Measurements from ENCODE around the gene FGF12. TPM values are rescaled to one million over a fixed set of nuclear protein-coding genes. Genes with fewer than 3 reads are reported as not detected.

Gene FGF12
- total RNA-seq, 4 donors from 2014 or later, result 0.42 to 1.5 (median 0.62) TPM

GRCh38 chr3:192183109-192183508 is 544.2 kb downstream of the FGF12 start:
- WGBS, 2 donors, result 70 to 80% methylated on average over 3 of the region's 3 CpGs

GRCh38 chr3:192181151-192181550 is 546.2 kb downstream of the FGF12 start:
- 87 to 88% methylated on average over 4 of the region's 4 CpGs for WGBS, 2 donors
- no peaks in the 10 kb centered on the region for H3K36me3 ChIP-seq
- no peak for DNase-seq (ENCODE audit: low spot score in 2 of 2)

More at GRCh38 chr3:192183109-192183508, 544.2 kb downstream of the FGF12 start:
- no peak for DNase-seq (ENCODE audit: low spot score in 2 of 2)
- Histone ChIP-seq H3K36me3 (no peaks in the 10 kb centered on the region), H3K4me3 (no peak overlapping the region), H3K9me3 (no peaks in the 10 kb centered on the region), H3K27ac (no peak overlapping the region), H3K27me3 (no peaks in the 10 kb centered on the region), H3K4me1 (peaks cover 0 to 8% (median 0%) of the 10 kb centered on the region in 4 donors)
- TF ChIP-seq POLR2A (IDR thresholded peaks at IDR 0.05) (no peak), EP300 (IDR thresholded peaks at IDR 0.05) (no peak)
- TF ChIP-seq, protein P1, sequence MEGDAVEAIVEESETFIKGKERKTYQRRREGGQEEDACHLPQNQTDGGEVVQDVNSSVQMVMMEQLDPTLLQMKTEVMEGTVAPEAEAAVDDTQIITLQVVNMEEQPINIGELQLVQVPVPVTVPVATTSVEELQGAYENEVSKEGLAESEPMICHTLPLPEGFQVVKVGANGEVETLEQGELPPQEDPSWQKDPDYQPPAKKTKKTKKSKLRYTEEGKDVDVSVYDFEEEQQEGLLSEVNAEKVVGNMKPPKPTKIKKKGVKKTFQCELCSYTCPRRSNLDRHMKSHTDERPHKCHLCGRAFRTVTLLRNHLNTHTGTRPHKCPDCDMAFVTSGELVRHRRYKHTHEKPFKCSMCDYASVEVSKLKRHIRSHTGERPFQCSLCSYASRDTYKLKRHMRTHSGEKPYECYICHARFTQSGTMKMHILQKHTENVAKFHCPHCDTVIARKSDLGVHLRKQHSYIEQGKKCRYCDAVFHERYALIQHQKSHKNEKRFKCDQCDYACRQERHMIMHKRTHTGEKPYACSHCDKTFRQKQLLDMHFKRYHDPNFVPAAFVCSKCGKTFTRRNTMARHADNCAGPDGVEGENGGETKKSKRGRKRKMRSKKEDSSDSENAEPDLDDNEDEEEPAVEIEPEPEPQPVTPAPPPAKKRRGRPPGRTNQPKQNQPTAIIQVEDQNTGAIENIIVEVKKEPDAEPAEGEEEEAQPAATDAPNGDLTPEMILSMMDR (IDR thresholded peaks at IDR 0.05), result no peak

GRCh38 chr3:192177383-192177782 is 550.0 kb downstream of the FGF12 start:
- TF ChIP-seq, protein P1 (IDR thresholded peaks at IDR 0.05), result no peak
- no peak for TF ChIP-seq EP300 (IDR thresholded peaks at IDR 0.05)
- no peak for TF ChIP-seq POLR2A (IDR thresholded peaks at IDR 0.05)
- 74 to 81% methylated on average over 3 of the region's 3 CpGs for WGBS, 2 donors

More at GRCh38 chr3:192181151-192181550, 546.2 kb downstream of the FGF12 start:
- Histone ChIP-seq H3K27me3 (no peaks in the 10 kb centered on the region), H3K4me1 (peaks cover 0 to under 1% (median 0%) of the 10 kb centered on the region in 4 donors), H3K27ac (no peak overlapping the region), H3K9me3 (no peaks in the 10 kb centered on the region), H3K4me3 (no peak overlapping the region)
- TF ChIP-seq EP300 (IDR thresholded peaks at IDR 0.05), result no peak
- no peak for TF ChIP-seq POLR2A (IDR thresholded peaks at IDR 0.05)
- TF ChIP-seq, protein P1 (IDR thresholded peaks at IDR 0.05), result no peak

DNA sequence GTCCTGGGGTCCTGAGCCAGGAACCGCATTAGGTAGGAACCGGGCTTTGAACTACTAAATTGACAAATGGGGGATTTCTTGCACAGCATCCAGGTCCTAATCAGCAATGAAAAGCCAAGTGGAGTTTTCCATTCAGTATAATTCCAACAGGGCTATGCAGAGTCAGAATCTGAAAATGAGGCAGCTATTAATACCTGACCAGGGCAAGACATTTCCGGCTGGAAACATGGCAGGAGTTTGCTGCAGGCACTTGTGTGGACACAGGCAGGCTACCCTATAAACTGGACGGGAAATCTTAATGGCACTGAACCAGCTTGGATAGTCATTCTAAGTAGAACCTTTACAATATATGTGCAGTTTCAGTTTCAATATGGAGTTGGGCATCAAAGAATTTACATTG is 553.1 kb downstream of the FGF12 start:
- WGBS, 2 donors, result 92 to 95% methylated on average over 4 of the region's 4 CpGs
- no peaks in the 10 kb centered on the region for H3K36me3 ChIP-seq
- no peak for TF ChIP-seq POLR2A (IDR thresholded peaks at IDR 0.05)
- no peak for TF ChIP-seq EP300 (IDR thresholded peaks at IDR 0.05)
- TF ChIP-seq, protein P1 (IDR thresholded peaks at IDR 0.05), result no peak
- no peak overlapping the region for H3K4me3 ChIP-seq
- no peak overlapping the region for H3K27ac ChIP-seq
- no peaks in the 10 kb centered on the region for H3K27me3 ChIP-seq
- no peaks in the 10 kb centered on the region for H3K9me3 ChIP-seq
- H3K4me1 ChIP-seq, result no peaks in the 10 kb centered on the region
- no peak for DNase-seq (ENCODE audit: low spot score in 2 of 2)

More at GRCh38 chr3:192177383-192177782, 550.0 kb downstream of the FGF12 start:
- Histone ChIP-seq H3K4me3 (no peak overlapping the region), H3K27ac (no peak overlapping the region), H3K36me3 (no peaks in the 10 kb centered on the region), H3K9me3 (no peaks in the 10 kb centered on the region), H3K4me1 (no peaks in the 10 kb centered on the region), H3K27me3 (no peaks in the 10 kb centered on the region)
- no peak for DNase-seq (ENCODE audit: low spot score in 2 of 2)

- WGBS, 2 donors, result 81 to 100% methylated on average over 1 of the region's 1 CpG
Observed at GRCh38 chr3:192171213-192171612, 556.1 kb downstream of the FGF12 start.

More at GRCh38 chr3:192171213-192171612, 556.1 kb downstream of the FGF12 start:
- H3K27me3 ChIP-seq, result no peaks in the 10 kb centered on the region
- no peak overlapping the region for H3K4me3 ChIP-seq
- TF ChIP-seq, protein P1 (IDR thresholded peaks at IDR 0.05), result no peak
- TF ChIP-seq POLR2A (IDR thresholded peaks at IDR 0.05) (no peak), EP300 (IDR thresholded peaks at IDR 0.05) (no peak)
- H3K4me1 ChIP-seq, result no peaks in the 10 kb centered on the region
- no peaks in the 10 kb centered on the region for H3K36me3 ChIP-seq
- H3K9me3 ChIP-seq, result no peaks in the 10 kb centered on the region
- no peak overlapping the region for H3K27ac ChIP-seq
- DNase-seq (ENCODE audit: low spot score in 2 of 2), result no peak

All from tibial nerve (tissue), 4 donors.